Osteoblast (primary cell): Measurements from ENCODE around the gene CRTC3. TPM values are rescaled to one million over a fixed set of nuclear protein-coding genes. Genes with fewer than 3 reads are reported as not detected.
"Not testable (repeated sequence)": the region's sequence is repeated elsewhere in the genome, so short reads cannot be mapped to it uniquely, and the experiment has no call there.

ENCODE experiments used
- DNase-seq: peaks from one replicate; pipeline ENCODE4 v3.0.0; 2011; ENCODE audit warnings: low spot score, mixed read lengths; ENCODE audit not compliant: insufficient read length; ENCODE audit errors: missing footprints
- H2AFZ ChIP-seq: 2 replicates; pipeline ENCODE4 v1.6.0; 2011; ENCODE audit warnings: mild to moderate bottlenecking, low read length
- H3K27ac ChIP-seq: 2 replicates; pipeline ENCODE4 v1.5.1; 2011; ENCODE audit warnings: mild to moderate bottlenecking, low read depth, low read length, moderate library complexity
- H3K27me3 ChIP-seq: 2 replicates; pipeline ENCODE4 v1.6.0; 2012; ENCODE audit warnings: mild to moderate bottlenecking, control low read depth, inconsistent platforms, low read length, moderate library complexity; ENCODE audit not compliant: insufficient read depth
- H3K36me3 ChIP-seq: 2 replicates; pipeline ENCODE4 v1.5.1; 2011; ENCODE audit warnings: mild to moderate bottlenecking, low read length, control low read depth, moderate library complexity; ENCODE audit not compliant: insufficient read depth
- H3K4me1 ChIP-seq: 2 replicates; pipeline ENCODE4 v1.5.1; 2011; ENCODE audit warnings: mild to moderate bottlenecking, low read length, control low read depth, moderate library complexity; ENCODE audit not compliant: insufficient read depth
- H3K4me2 ChIP-seq: 2 replicates; pipeline ENCODE4 v1.6.0; 2011; ENCODE audit warnings: mild to moderate bottlenecking, low read length; ENCODE audit not compliant: insufficient read depth
- H3K4me3 ChIP-seq: fragments of 200-600 bp; sonication (generic); 3 replicates; pipeline ENCODE4 v1.5.1; 2012; ENCODE audit warnings: mild to moderate bottlenecking, low read length, inconsistent platforms; ENCODE audit not compliant: insufficient read depth
- H3K79me2 ChIP-seq: 2 replicates; pipeline ENCODE4 v1.6.0; 2012; ENCODE audit warnings: mild to moderate bottlenecking, low read length, control low read depth, inconsistent platforms; ENCODE audit not compliant: insufficient read depth
- H3K9me3 ChIP-seq: 2 replicates; pipeline ENCODE4 v1.5.1; 2011; ENCODE audit warnings: low read depth, low read length, control low read depth
- H4K20me1 ChIP-seq: 2 replicates; pipeline ENCODE4 v1.6.0; 2012; ENCODE audit warnings: mild to moderate bottlenecking, low read length, control low read depth; ENCODE audit not compliant: insufficient read depth
- CTCF ChIP-seq: IDR thresholded peaks from 2 replicates; pipeline ENCODE4 v1.5.1; 2011; ENCODE audit warnings: mild to moderate bottlenecking, low read depth, low read length, moderate library complexity; ENCODE audit errors: extremely low read depth
- total RNA-seq: library from RNA; depleted of rRNA; stranded (reverse); fragments of >200 nt; gene quantifications from 2 replicates; pipeline ENCODE4 v1.2.3, GENCODE V29; 2012

Gene CRTC3
- total RNA-seq, 1 donor, result 25.0 TPM

- no peaks in the 10 kb centered on the region for H3K9me3 ChIP-seq
- TF ChIP-seq CTCF, result no peak
- H3K27me3 ChIP-seq, result no peaks in the 10 kb centered on the region
- no peak overlapping the region for H3K4me3 ChIP-seq
- DNase-seq, result peak; percentile 85
- H3K79me2 ChIP-seq, result no peaks in the 10 kb centered on the region
- peaks cover 6% of the 10 kb centered on the region for H3K4me1 ChIP-seq
- peak overlapping the region; percentile 79 for H3K27ac ChIP-seq
- H2AFZ ChIP-seq, result no peak overlapping the region
- H3K36me3 ChIP-seq, result no peaks in the 10 kb centered on the region
- H4K20me1 ChIP-seq, result no peaks in the 10 kb centered on the region
- no peak overlapping the region for H3K4me2 ChIP-seq
Measured at GRCh38 chr15:90519688-90520087, 10.0 kb upstream of the CRTC3 start.

GRCh38 chr15:90520365-90520764 lies 9.4 kb upstream of the CRTC3 start:
- H3K4me3 ChIP-seq, result no peak overlapping the region
- no peaks in the 10 kb centered on the region for H3K36me3 ChIP-seq
- H3K79me2 ChIP-seq, result no peaks in the 10 kb centered on the region
- no peak overlapping the region for H3K27ac ChIP-seq
- no peaks in the 10 kb centered on the region for H3K9me3 ChIP-seq
- no peaks in the 10 kb centered on the region for H3K27me3 ChIP-seq
- TF ChIP-seq CTCF, result no peak
- H3K4me2 ChIP-seq, result no peak overlapping the region
- no peak for DNase-seq
- H2AFZ ChIP-seq, result no peak overlapping the region
- H4K20me1 ChIP-seq, result no peaks in the 10 kb centered on the region
- peaks cover 6% of the 10 kb centered on the region for H3K4me1 ChIP-seq

GRCh38 chr15:90523373-90523772 lies 6.3 kb upstream of the CRTC3 start:
- H3K4me3 ChIP-seq, result no peak overlapping the region
- no peak for TF ChIP-seq CTCF
- no peak for DNase-seq

GRCh38 chr15:90524018-90524803 lies 5.5 kb upstream of the CRTC3 start:
- not testable (repeated sequence) for H3K9me3 ChIP-seq, H3K4me2 ChIP-seq, H4K20me1 ChIP-seq, H2AFZ ChIP-seq, H3K4me3 ChIP-seq, H3K4me1 ChIP-seq, H3K36me3 ChIP-seq, DNase-seq, H3K27me3 ChIP-seq, H3K27ac ChIP-seq, H3K79me2 ChIP-seq

More at GRCh38 chr15:90523373-90523772, 6.3 kb upstream of the CRTC3 start:
- no peaks in the 10 kb centered on the region for H3K9me3 ChIP-seq
- no peaks in the 10 kb centered on the region for H4K20me1 ChIP-seq
- no peaks in the 10 kb centered on the region for H3K79me2 ChIP-seq
- peaks cover 6% of the 10 kb centered on the region for H3K4me1 ChIP-seq
- H3K27ac ChIP-seq, result no peak overlapping the region
- H2AFZ ChIP-seq, result no peak overlapping the region
- no peaks in the 10 kb centered on the region for H3K27me3 ChIP-seq
- H3K36me3 ChIP-seq, result no peaks in the 10 kb centered on the region
- H3K4me2 ChIP-seq, result no peak overlapping the region
